Measurements from ENCODE around the gene OR8K5.

Gene OR8K5

GRCh38 chr11:56140151-56140661, 19.9 kb downstream of the OR8K5 start, which contains the start of gene OR8J3:
TSS of gene OR8J3 (minus strand) at chr11:56140201. CDS start at chr11:56137718, 2,483 bp downstream.
- H3K9ac ChIP-seq (ENCODE audit: low read length): no peak within 1 kb of the TSS
- H3K27me3 ChIP-seq (ENCODE audit: control insufficient read depth, insufficient read depth, low read length): no peaks in the 10 kb centered on the region
- H3K36me3 ChIP-seq (ENCODE audit: control insufficient read depth, low read depth, low read length): no peaks in the 10 kb centered on the region
- no peaks in the 10 kb centered on the region for H3K9me3 ChIP-seq (ENCODE audit: control insufficient read depth, low read depth, low read length)
- H3K27ac ChIP-seq (ENCODE audit: low read length): no peak within 1 kb of the TSS
- no peak within 1 kb of the TSS for H3K4me3 ChIP-seq (ENCODE audit: low read length)
- H3K4me1 ChIP-seq (ENCODE audit: control insufficient read depth, low read depth, low read length): no peaks in the 10 kb centered on the region

GRCh38 chr11:56122073-56122472, 38.0 kb downstream of the OR8K5 start, which contains the start of gene OR8H3:
TSS of gene OR8H3 (plus strand) at chr11:56122373. CDS start at chr11:56122373, 0 bp downstream.
- no peak within 1 kb of the TSS for H3K9ac ChIP-seq (ENCODE audit: low read length)
- H3K27ac ChIP-seq (ENCODE audit: low read length): no peak within 1 kb of the TSS
- no peaks in the 10 kb centered on the region for H3K9me3 ChIP-seq (ENCODE audit: control insufficient read depth, low read depth, low read length)
- H3K4me3 ChIP-seq (ENCODE audit: low read length): no peak within 1 kb of the TSS
- H3K27me3 ChIP-seq (ENCODE audit: control insufficient read depth, insufficient read depth, low read length): no peaks in the 10 kb centered on the region
- H3K4me1 ChIP-seq (ENCODE audit: control insufficient read depth, low read depth, low read length): no peaks in the 10 kb centered on the region
- H3K36me3 ChIP-seq (ENCODE audit: control insufficient read depth, low read depth, low read length): no peaks in the 10 kb centered on the region

All from iPS-18a (cell line).